GM23338 (cell line): ENCODE data around the gene SOX12. TPM values are rescaled to one million over a fixed set of nuclear protein-coding genes. Genes with fewer than 3 reads are reported as not detected.

Experiments used
- ATAC-seq: fragments of 200-7000 bp; cut with Tn5 transposase; 3 replicates; pipeline ENCODE4 v1.9.1; 2020
- DNase-seq: peaks from one replicate; pipeline ENCODE4 v3.0.0-alpha.2; 2015; ENCODE audit warnings: low spot score
- H2AFZ ChIP-seq: fragments of 200-600 bp; sonication (generic); 2 replicates; pipeline ENCODE4 v1.8.0; 2016; ENCODE audit warnings: antibody characterized with exemption, mild to moderate bottlenecking, moderate library complexity
- H3F3A ChIP-seq: fragments of 200-600 bp; sonication (generic); replicated peaks from 2 replicates; pipeline ENCODE4 v1.8.0; 2017; ENCODE audit warnings: antibody characterized with exemption, mixed run types, low read depth
- H3K27ac ChIP-seq: fragments of 200-600 bp; sonication (generic); 2 replicates; pipeline ENCODE4 v1.6.1; 2016; ENCODE audit warnings: low read depth
- H3K27me3 ChIP-seq: fragments of 200-600 bp; sonication (generic); 2 replicates; pipeline ENCODE4 v1.8.0; 2016; ENCODE audit warnings: mild to moderate bottlenecking, mixed run types, moderate library complexity; ENCODE audit not compliant: insufficient read depth
- H3K36me3 ChIP-seq: fragments of 200-600 bp; sonication (generic); 2 replicates; pipeline ENCODE4 v1.8.0; 2016; ENCODE audit warnings: mild to moderate bottlenecking; ENCODE audit not compliant: insufficient read depth
- H3K4me1 ChIP-seq: fragments of 200-600 bp; sonication (generic); 2 replicates; pipeline ENCODE4 v1.8.0; 2016; ENCODE audit warnings: mild to moderate bottlenecking, moderate library complexity; ENCODE audit not compliant: insufficient read depth
- H3K4me2 ChIP-seq: fragments of 200-600 bp; sonication (generic); 2 replicates; pipeline ENCODE4 v1.7.1; 2017; ENCODE audit warnings: mixed run types
- H3K4me3 ChIP-seq: fragments of 200-600 bp; sonication (generic); 2 replicates; pipeline ENCODE4 v1.6.1; 2016; ENCODE audit warnings: mixed run types
- H3K79me2 ChIP-seq: fragments of 200-600 bp; sonication (generic); replicated peaks from 2 replicates; pipeline ENCODE4 v1.8.0; 2017; ENCODE audit warnings: mild to moderate bottlenecking; ENCODE audit not compliant: insufficient read depth
- H3K9me2 ChIP-seq: fragments of 200-600 bp; sonication (generic); 2 replicates; pipeline ENCODE4 v1.8.0; 2017; ENCODE audit not compliant: insufficient read depth
- H4K20me1 ChIP-seq: fragments of 200-600 bp; sonication (generic); replicated peaks from 2 replicates; pipeline ENCODE4 v1.8.0; 2017; ENCODE audit warnings: mild to moderate bottlenecking; ENCODE audit not compliant: insufficient read depth
- H3K27ac Mint-ChIP-seq: 2 replicates; pipeline ENCODE4 v1.8.0; 2020; ENCODE audit warnings: inconsistent platforms, mild to moderate bottlenecking, moderate library complexity, mixed read lengths
- H3K27me3 Mint-ChIP-seq: 3 replicates; pipeline ENCODE4 v1.8.0; 2022; ENCODE audit warnings: low read depth, mild to moderate bottlenecking, moderate library complexity, mixed read lengths, inconsistent platforms; ENCODE audit not compliant: insufficient read depth, poor library complexity
- H3K36me3 Mint-ChIP-seq: 3 replicates; pipeline ENCODE4 v1.8.0; 2021; ENCODE audit warnings: low read depth, mild to moderate bottlenecking, inconsistent platforms, moderate library complexity, mixed read lengths
- H3K4me1 Mint-ChIP-seq: 3 replicates; pipeline ENCODE4 v1.8.0; 2020; ENCODE audit warnings: mild to moderate bottlenecking, inconsistent platforms, mixed read lengths
- H3K4me3 Mint-ChIP-seq: 3 replicates; pipeline ENCODE4 v1.8.0; 2021; ENCODE audit warnings: moderate library complexity, mild to moderate bottlenecking, inconsistent platforms, mixed read lengths
- H3K9me3 Mint-ChIP-seq: 3 replicates; pipeline ENCODE4 v1.8.0; 2020; ENCODE audit warnings: moderate library complexity, mild to moderate bottlenecking, inconsistent platforms, mixed read lengths
- CREB1 ChIP-seq: fragments of 250-450 bp; sonication (Bioruptor Pico); IDR thresholded peaks from 2 replicates; pipeline ENCODE4 v1.5.0; 2020; ENCODE audit warnings: low read depth, mild to moderate bottlenecking, moderate library complexity
- CTCF ChIP-seq, 2 experiments: fragments of 200-600 bp in 1 of 2; sonication (generic) in 1 of 2; conservative IDR thresholded peaks; 2 replicates each; pipeline versions ENCODE4 v1.5.1 to v1.6.1; 2016 to 2017; ENCODE audit warnings: antibody characterized with exemption in 2 of 2, low read depth in 2 of 2, mild to moderate bottlenecking in 2 of 2, moderate library complexity in 1 of 2
- EZH2 ChIP-seq: fragments of 200-600 bp; sonication (generic); IDR thresholded peaks from one replicate; pipeline ENCODE4 v1.8.0; 2017; ENCODE audit warnings: antibody characterized with exemption, mild to moderate bottlenecking, low read depth; ENCODE audit not compliant: unreplicated experiment
- JUNB ChIP-seq: IDR thresholded peaks from one replicate; pipeline ENCODE4 v1.6.1; 2016; ENCODE audit warnings: antibody characterized with exemption; ENCODE audit not compliant: unreplicated experiment
- NANOG ChIP-seq: IDR thresholded peaks from 2 replicates; pipeline ENCODE4 v1.6.1; 2016; ENCODE audit warnings: antibody characterized with exemption, borderline replicate concordance
- POLR2AphosphoS5 ChIP-seq: IDR thresholded peaks from 2 replicates; pipeline ENCODE4 v1.6.1; 2016; ENCODE audit warnings: antibody characterized with exemption, low read depth
- REST ChIP-seq: IDR thresholded peaks from one replicate; pipeline ENCODE4 v1.6.1; 2018; ENCODE audit warnings: antibody characterized with exemption; ENCODE audit not compliant: unreplicated experiment
- STAT1 ChIP-seq: IDR thresholded peaks from one replicate; pipeline ENCODE4 v1.6.1; 2016; ENCODE audit warnings: antibody characterized with exemption; ENCODE audit not compliant: unreplicated experiment
- ZNF114 ChIP-seq: fragments of 250-450 bp; sonication (Bioruptor Pico); IDR thresholded peaks from 2 replicates; pipeline ENCODE4 v1.5.0; 2020; ENCODE audit warnings: mild to moderate bottlenecking, moderate library complexity
- polyA plus RNA-seq: library from polyadenylated mRNA; unstranded; fragments of >200 nt; fragmentation: Nextera tagmentation; extraction: Ambion mirVana; gene quantifications from 2 replicates; pipeline ENCODE4 v1.2.1, GENCODE V29; 2016
- total RNA-seq: library from RNA; depleted of rRNA; stranded (reverse); fragments of >200 nt; shearing (Covaris generic); gene quantifications from 2 replicates; pipeline ENCODE4 v1.2.3, GENCODE V29; 2014
- TF ChIP-seq, protein P1 (sequence below): fragments of 250-450 bp; sonication (Bioruptor Pico); IDR thresholded peaks from 2 replicates; pipeline ENCODE4 v1.5.0; 2020; ENCODE audit warnings: mild to moderate bottlenecking, moderate library complexity

SOX12 gene
- total and polyA plus RNA-seq, 2 experiments from 2014 or later = 14.1 to 32.0 TPM

- no peak for TF ChIP-seq JUNB
- TF ChIP-seq, protein P1, sequence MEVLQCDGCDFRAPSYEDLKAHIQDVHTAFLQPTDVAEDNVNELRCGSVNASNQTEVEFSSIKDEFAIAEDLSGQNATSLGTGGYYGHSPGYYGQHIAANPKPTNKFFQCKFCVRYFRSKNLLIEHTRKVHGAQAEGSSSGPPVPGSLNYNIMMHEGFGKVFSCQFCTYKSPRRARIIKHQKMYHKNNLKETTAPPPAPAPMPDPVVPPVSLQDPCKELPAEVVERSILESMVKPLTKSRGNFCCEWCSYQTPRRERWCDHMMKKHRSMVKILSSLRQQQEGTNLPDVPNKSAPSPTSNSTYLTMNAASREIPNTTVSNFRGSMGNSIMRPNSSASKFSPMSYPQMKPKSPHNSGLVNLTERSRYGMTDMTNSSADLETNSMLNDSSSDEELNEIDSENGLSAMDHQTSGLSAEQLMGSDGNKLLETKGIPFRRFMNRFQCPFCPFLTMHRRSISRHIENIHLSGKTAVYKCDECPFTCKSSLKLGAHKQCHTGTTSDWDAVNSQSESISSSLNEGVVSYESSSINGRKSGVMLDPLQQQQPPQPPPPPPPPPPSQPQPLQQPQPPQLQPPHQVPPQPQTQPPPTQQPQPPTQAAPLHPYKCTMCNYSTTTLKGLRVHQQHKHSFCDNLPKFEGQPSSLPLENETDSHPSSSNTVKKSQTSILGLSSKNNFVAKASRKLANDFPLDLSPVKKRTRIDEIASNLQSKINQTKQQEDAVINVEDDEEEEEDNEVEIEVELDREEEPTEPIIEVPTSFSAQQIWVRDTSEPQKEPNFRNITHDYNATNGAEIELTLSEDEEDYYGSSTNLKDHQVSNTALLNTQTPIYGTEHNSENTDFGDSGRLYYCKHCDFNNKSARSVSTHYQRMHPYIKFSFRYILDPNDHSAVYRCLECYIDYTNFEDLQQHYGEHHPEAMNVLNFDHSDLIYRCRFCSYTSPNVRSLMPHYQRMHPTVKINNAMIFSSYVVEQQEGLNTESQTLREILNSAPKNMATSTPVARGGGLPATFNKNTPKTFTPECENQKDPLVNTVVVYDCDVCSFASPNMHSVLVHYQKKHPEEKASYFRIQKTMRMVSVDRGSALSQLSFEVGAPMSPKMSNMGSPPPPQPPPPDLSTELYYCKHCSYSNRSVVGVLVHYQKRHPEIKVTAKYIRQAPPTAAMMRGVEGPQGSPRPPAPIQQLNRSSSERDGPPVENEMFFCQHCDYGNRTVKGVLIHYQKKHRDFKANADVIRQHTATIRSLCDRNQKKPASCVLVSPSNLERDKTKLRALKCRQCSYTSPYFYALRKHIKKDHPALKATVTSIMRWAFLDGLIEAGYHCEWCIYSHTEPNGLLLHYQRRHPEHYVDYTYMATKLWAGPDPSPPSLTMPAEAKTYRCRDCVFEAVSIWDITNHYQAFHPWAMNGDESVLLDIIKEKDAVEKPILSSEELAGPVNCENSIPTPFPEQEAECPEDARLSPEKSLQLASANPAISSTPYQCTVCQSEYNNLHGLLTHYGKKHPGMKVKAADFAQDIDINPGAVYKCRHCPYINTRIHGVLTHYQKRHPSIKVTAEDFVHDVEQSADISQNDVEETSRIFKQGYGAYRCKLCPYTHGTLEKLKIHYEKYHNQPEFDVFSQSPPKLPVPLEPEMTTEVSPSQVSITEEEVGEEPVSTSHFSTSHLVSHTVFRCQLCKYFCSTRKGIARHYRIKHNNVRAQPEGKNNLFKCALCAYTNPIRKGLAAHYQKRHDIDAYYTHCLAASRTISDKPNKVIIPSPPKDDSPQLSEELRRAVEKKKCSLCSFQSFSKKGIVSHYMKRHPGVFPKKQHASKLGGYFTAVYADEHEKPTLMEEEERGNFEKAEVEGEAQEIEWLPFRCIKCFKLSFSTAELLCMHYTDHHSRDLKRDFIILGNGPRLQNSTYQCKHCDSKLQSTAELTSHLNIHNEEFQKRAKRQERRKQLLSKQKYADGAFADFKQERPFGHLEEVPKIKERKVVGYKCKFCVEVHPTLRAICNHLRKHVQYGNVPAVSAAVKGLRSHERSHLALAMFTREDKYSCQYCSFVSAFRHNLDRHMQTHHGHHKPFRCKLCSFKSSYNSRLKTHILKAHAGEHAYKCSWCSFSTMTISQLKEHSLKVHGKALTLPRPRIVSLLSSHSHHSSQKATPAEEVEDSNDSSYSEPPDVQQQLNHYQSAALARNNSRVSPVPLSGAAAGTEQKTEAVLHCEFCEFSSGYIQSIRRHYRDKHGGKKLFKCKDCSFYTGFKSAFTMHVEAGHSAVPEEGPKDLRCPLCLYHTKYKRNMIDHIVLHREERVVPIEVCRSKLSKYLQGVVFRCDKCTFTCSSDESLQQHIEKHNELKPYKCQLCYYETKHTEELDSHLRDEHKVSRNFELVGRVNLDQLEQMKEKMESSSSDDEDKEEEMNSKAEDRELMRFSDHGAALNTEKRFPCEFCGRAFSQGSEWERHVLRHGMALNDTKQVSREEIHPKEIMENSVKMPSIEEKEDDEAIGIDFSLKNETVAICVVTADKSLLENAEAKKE (CRISPR knock-in tag) = no peak
- TF ChIP-seq CTCF (conservative IDR thresholded peaks at IDR 0.05; ENCODE audit: low read depth in 2 of 2) = peak; percentile 7 to 9; a peak in 1 of 4 replicates
- TF ChIP-seq ZNF114 = no peak
- peak; percentile 67 for TF ChIP-seq CREB1 (CRISPR knock-in tag)
- TF ChIP-seq POLR2AphosphoS5 = peak; percentile 71
- TF ChIP-seq EZH2 = no peak
- TF ChIP-seq NANOG = no peak
- TF ChIP-seq STAT1 = no peak
- TF ChIP-seq REST = no peak
These were observed 941 bp upstream of the SOX12 start for GRCh38 chr20:324177-325044.

More at GRCh38 chr20:324177-325044, 941 bp upstream of the SOX12 start:
- peaks cover 10% of the 10 kb centered on the region; the same call in 1 of the 2 replicates for H3K36me3 ChIP-seq
- Mint-ChIP-seq H3K27ac (peak overlapping the region; percentile 99), H3K36me3 (peaks cover 40% of the 10 kb centered on the region), H3K9me3 (peaks cover 4% of the 10 kb centered on the region; the same call in 2 of the 3 replicates), H3K4me3 (peak overlapping the region; percentile 94), H3K27me3 (peaks cover 7% of the 10 kb centered on the region), H3K4me1 (peaks cover 42% of the 10 kb centered on the region)
- peak overlapping the region; percentile 96 for H3K4me2 ChIP-seq
- peaks cover 20% of the 10 kb centered on the region for H3F3A ChIP-seq
- ATAC-seq (peak; percentile 41), DNase-seq (peak; percentile 96)
- H3K27me3 ChIP-seq = no peaks in the 10 kb centered on the region
- peaks cover 12% of the 10 kb centered on the region for H4K20me1 ChIP-seq
- H3K79me2 ChIP-seq = peaks cover 30% of the 10 kb centered on the region
- peak overlapping the region; percentile 86 for H3K4me3 ChIP-seq
- no peaks in the 10 kb centered on the region for H3K9me2 ChIP-seq
- H3K27ac ChIP-seq = peak overlapping the region; percentile 97
- peaks cover 38% of the 10 kb centered on the region for H3K4me1 ChIP-seq
- no peak overlapping the region for H2AFZ ChIP-seq
